ENCODE measurements around the gene RRP36. TPM values are rescaled to one million over a fixed set of nuclear protein-coding genes. Genes with fewer than 3 reads are reported as not detected.

RRP36 gene
- total and polyA plus RNA-seq, 9 of the 15 experiments (the other 6 are each of a cell fraction or from before 2014, with no cell fraction given): 27.6 to 150 (median 114) TPM

DNA sequence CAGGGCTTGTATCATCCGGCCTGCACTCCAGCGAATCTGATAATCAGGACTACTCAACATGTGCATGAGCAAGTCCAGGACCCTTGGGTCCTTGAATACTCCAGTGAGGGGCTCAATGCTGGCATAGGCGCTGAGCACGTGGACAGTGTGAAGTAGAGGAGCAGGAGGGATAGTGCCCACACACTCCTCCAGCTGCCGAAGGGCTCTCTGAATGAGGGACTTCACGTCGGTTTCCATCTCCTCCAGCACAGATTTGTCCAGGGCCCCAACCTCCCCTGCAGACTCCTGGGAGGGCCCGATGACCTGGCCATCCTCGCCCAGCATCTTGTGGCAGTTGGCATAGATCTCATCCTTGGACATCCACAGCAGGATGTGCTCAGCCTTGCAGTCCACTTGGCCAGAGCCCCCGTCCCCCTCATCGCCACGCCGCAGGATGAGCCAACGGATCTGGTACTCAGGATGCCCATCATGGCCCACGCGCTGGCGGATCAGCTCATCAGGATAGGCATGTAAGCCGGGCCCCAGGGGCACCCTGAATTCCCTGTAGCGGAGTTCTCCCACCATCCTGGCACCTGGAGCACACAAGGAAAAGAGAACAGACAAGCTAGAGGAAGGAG lies 30.9 kb downstream of the RRP36 start:
- intact Hi-C loops (cut with micrococcal nuclease): no loop called here
- Histone ChIP-seq H3K9ac (ENCODE audit: insufficient read depth in 1 of 2, low read depth in 2 of 2, low read length in 2 of 2) (peak overlapping the region; percentile 96 to 97; a peak in 3 of 4 replicates), H3K27ac (ENCODE audit: extremely low read depth, low read depth, low read length) (peak overlapping the region; percentile 95; the same call in 1 of the 3 replicates), H4K20me1 (replicated peaks; ENCODE audit: control insufficient read depth, insufficient read depth, low read length) (no peaks in the 10 kb centered on the region), H3K9me3 (replicated peaks; ENCODE audit: control insufficient read depth, insufficient read depth, low read depth, low read length) (no peaks in the 10 kb centered on the region), H3K4me1 (replicated peaks in 1 of 2; ENCODE audit: control insufficient read depth in 2 of 2, insufficient read depth in 2 of 2, low read length in 2 of 2) (peaks cover 19 to 29% of the 10 kb centered on the region in 2 experiments), H3K27me3 (ENCODE audit: control insufficient read depth in 2 of 2, insufficient read depth in 2 of 2, low read length in 2 of 2) (no peaks in the 10 kb centered on the region), H3K79me2 (ENCODE audit: control insufficient read depth, insufficient read depth, low read length) (peaks cover 24% of the 10 kb centered on the region), H3K36me3 (ENCODE audit: control insufficient read depth, insufficient read depth, low read length) (peaks cover 65% of the 10 kb centered on the region), H3K4me3 (peak overlapping the region; percentile 73), H2AFZ (ENCODE audit: low read depth, low read length) (no peak overlapping the region), H3K4me2 (ENCODE audit: insufficient read depth, low read length) (peak overlapping the region; percentile 93), H3K9me1 (ENCODE audit: control insufficient read depth, insufficient read depth, low read length) (peaks cover 9% of the 10 kb centered on the region)
- DNase-seq (ENCODE audit: extremely low read depth in 1 of 4, low spot score in 3 of 4): no peak
- in situ Hi-C loops (cut with MboI): no loop called here
- peak; percentile 29 for FAIRE-seq
- ChIA-PET CTCF (ENCODE audit: low intra/inter-chr PET ratio) (no interaction called here), POLR2A (interaction anchor here (1.1 to 2.4 kb wide), 4 partner anchors 10 to 173 kb away, joined by 3 to 10 read pairs (median 4); partner anchors contain the start of gene RPL7L1)
- ATAC-seq: no peak
- WGBS (ENCODE audit: insufficient coverage, low coverage, missing lambda C conversion rate): 82% methylated on average over 19 of the region's 19 CpGs
- BruUV-seq (replicated peaks): no TSS peak
- TF ChIP-seq SMC3 (conservative IDR thresholded peaks at IDR 0.05; ENCODE audit: insufficient read depth, low read depth, low read length) (no peak), MYC (IDR thresholded peaks at IDR 0.05; ENCODE audit: low read depth, low read length) (no peak), MYC (CRISPR knock-in tag; IDR thresholded peaks at IDR 0.05; ENCODE audit: borderline replicate concordance, low read depth) (no peak), U2AF2 (optimal IDR thresholded peaks at IDR 0.05; ENCODE audit: low read depth, low read length) (no peak), POLR2G (IDR thresholded peaks at IDR 0.05; ENCODE audit: low read depth, low read length) (peak; percentile 62), FOXA3 (CRISPR knock-in tag; conservative IDR thresholded peaks at IDR 0.05 in 1 of 2, IDR thresholded peaks at IDR 0.05 in 1 of 2) (0 out of 4 replicates have a peak, but pooled peaks of 1 of the 2 experiments have one; percentile 28), GATA2 (CRISPR knock-in tag; IDR thresholded peaks at IDR 0.05) (0 out of 2 replicates have a peak, but pooled peaks have one; percentile 41), FOXP1 (CRISPR knock-in tag; IDR thresholded peaks at IDR 0.05) (0 out of 2 replicates have a peak, but pooled peaks have one; percentile 69), KAT7 (CRISPR knock-in tag; IDR thresholded peaks at IDR 0.05; ENCODE audit: borderline replicate concordance) (peak; percentile 68; the same call in 1 of the 2 replicates), CBFB (CRISPR knock-in tag; IDR thresholded peaks at IDR 0.05) (0 out of 2 replicates have a peak, but pooled peaks have one; percentile 29)
- TF ChIP-seq, protein P1, sequence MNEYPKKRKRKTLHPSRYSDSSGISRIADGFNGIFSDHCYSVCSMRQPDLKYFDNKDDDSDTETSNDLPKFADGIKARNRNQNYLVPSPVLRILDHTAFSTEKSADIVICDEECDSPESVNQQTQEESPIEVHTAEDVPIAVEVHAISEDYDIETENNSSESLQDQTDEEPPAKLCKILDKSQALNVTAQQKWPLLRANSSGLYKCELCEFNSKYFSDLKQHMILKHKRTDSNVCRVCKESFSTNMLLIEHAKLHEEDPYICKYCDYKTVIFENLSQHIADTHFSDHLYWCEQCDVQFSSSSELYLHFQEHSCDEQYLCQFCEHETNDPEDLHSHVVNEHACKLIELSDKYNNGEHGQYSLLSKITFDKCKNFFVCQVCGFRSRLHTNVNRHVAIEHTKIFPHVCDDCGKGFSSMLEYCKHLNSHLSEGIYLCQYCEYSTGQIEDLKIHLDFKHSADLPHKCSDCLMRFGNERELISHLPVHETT (CRISPR knock-in tag; conservative IDR thresholded peaks at IDR 0.05 in 1 of 2, IDR thresholded peaks at IDR 0.05 in 1 of 2): 0 out of 4 replicates have a peak, but pooled peaks of 1 of the 2 experiments have one; percentile 3
- TF ChIP-seq, protein P2, sequence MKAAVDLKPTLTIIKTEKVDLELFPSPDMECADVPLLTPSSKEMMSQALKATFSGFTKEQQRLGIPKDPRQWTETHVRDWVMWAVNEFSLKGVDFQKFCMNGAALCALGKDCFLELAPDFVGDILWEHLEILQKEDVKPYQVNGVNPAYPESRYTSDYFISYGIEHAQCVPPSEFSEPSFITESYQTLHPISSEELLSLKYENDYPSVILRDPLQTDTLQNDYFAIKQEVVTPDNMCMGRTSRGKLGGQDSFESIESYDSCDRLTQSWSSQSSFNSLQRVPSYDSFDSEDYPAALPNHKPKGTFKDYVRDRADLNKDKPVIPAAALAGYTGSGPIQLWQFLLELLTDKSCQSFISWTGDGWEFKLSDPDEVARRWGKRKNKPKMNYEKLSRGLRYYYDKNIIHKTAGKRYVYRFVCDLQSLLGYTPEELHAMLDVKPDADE (conservative IDR thresholded peaks at IDR 0.05; ENCODE audit: control insufficient read depth, low read depth, low read length): no peak
- TF ChIP-seq, protein P3, sequence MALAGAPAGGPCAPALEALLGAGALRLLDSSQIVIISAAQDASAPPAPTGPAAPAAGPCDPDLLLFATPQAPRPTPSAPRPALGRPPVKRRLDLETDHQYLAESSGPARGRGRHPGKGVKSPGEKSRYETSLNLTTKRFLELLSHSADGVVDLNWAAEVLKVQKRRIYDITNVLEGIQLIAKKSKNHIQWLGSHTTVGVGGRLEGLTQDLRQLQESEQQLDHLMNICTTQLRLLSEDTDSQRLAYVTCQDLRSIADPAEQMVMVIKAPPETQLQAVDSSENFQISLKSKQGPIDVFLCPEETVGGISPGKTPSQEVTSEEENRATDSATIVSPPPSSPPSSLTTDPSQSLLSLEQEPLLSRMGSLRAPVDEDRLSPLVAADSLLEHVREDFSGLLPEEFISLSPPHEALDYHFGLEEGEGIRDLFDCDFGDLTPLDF (CRISPR knock-in tag; IDR thresholded peaks at IDR 0.05): peak; percentile 35; the same call in 1 of the 2 replicates

Measured in K562 (cell line).